K562 (cell line): ENCODE data around the gene GPRC6A. TPM values are rescaled to one million over a fixed set of nuclear protein-coding genes. Genes with fewer than 3 reads are reported as not detected.
A peak's percentile ranks its signal among the peaks of the same experiment; 100 is the strongest.

Experiments used
- ATAC-seq: fragments of 200-7000 bp; cut with Tn5 transposase; 3 replicates; pipeline ENCODE4 v1.9.1; 2020; ENCODE audit warnings: moderate library complexity
- BruUV-seq: library from RNA; stranded (reverse); fragments of 400-500 nt; replicated peaks from 2 replicates; lab custom pipeline; 2021; lab: Mats Ljungman, UMichigan
- CTCF ChIA-PET: fragments of 300-600 bp; formaldehyde crosslinking; extraction: SDS; loops from one replicate; lab custom pipeline; 2021; ENCODE audit warnings: low intra/inter-chr PET ratio; lab: Yijun Ruan, JAX
- POLR2A ChIA-PET: fragments of 300-600, 350-650 bp; sonication (Branson Sonifier 250); formaldehyde crosslinking; extraction: SDS; loops from one replicate; lab custom pipeline; 2021; ENCODE audit warnings: antibody characterized with exemption, inconsistent platforms; lab: Yijun Ruan, JAX
- DNase-seq, 4 experiments: peaks; one replicate each; pipeline versions ENCODE4 v3.0.0 to v3.0.0-alpha.2; 2011 to 2018; ENCODE audit warnings: low spot score in 3 of 4, mixed read lengths in 3 of 4; ENCODE audit errors: extremely low read depth in 1 of 4
- FAIRE-seq: peaks from 2 replicates; lab custom pipeline; 2011; peaks lifted over from hg19 to GRCh38; lab: Jason Lieb, UNC
- H2AFZ ChIP-seq: 2 replicates; pipeline ENCODE4 v1.6.0; 2011; ENCODE audit warnings: low read depth, low read length, control low read depth, inconsistent platforms
- H3K27ac ChIP-seq: fragments of 200-600 bp; 3 replicates; pipeline ENCODE4 v1.8.0; 2011; ENCODE audit warnings: low read depth, mild to moderate bottlenecking, control low read depth, inconsistent platforms, low read length, moderate library complexity, mixed read lengths; ENCODE audit errors: extremely low read depth
- H3K27me3 ChIP-seq, 2 experiments: fragments of 300-600 bp in 1 of 2; 2 replicates in 1 of 2; 3 replicates in 1 of 2; pipeline versions ENCODE4 v1.6.0 to v1.8.0; 2011; ENCODE audit warnings: inconsistent platforms in 2 of 2, low read length in 2 of 2, mild to moderate bottlenecking in 1 of 2, mixed read lengths in 1 of 2, moderate library complexity in 1 of 2; ENCODE audit not compliant: control insufficient read depth in 2 of 2, insufficient read depth in 2 of 2
- H3K36me3 ChIP-seq: fragments of 300-600 bp; 3 replicates; pipeline ENCODE4 v1.8.0; 2011; ENCODE audit warnings: mild to moderate bottlenecking, low read length, inconsistent platforms; ENCODE audit not compliant: control insufficient read depth, insufficient read depth
- H3K4me1 ChIP-seq, 2 experiments: fragments of 200-600 bp in 1 of 2; replicated peaks in 1 of 2; 2 replicates in 1 of 2; 3 replicates in 1 of 2; pipeline versions ENCODE4 v1.5.1 to v1.8.0; 2011; ENCODE audit warnings: inconsistent platforms in 2 of 2, low read length in 2 of 2, mild to moderate bottlenecking in 1 of 2, mixed read lengths in 1 of 2, moderate library complexity in 1 of 2; ENCODE audit not compliant: control insufficient read depth in 2 of 2, insufficient read depth in 2 of 2
- H3K4me2 ChIP-seq: 2 replicates; pipeline ENCODE4 v1.6.1; 2011; ENCODE audit warnings: low read length, control low read depth, inconsistent platforms, mixed read lengths; ENCODE audit not compliant: insufficient read depth
- H3K4me3 ChIP-seq: fragments of 200-600 bp; sonication (generic), shearing (Covaris generic); 2 replicates; pipeline ENCODE4 v1.5.1; 2016; ENCODE audit warnings: control low read depth, inconsistent platforms
- H3K79me2 ChIP-seq: fragments of 200-600 bp; 3 replicates; pipeline ENCODE4 v1.8.0; 2011; ENCODE audit warnings: low read length, inconsistent platforms; ENCODE audit not compliant: control insufficient read depth, insufficient read depth
- H3K9ac ChIP-seq, 2 experiments: 2 replicates each; pipeline versions ENCODE4 v1.6.0 to v1.6.1; 2011; ENCODE audit warnings: low read depth in 2 of 2, low read length in 2 of 2, control low read depth in 1 of 2, inconsistent platforms in 1 of 2, mild to moderate bottlenecking in 1 of 2, mixed read lengths in 1 of 2; ENCODE audit not compliant: insufficient read depth in 1 of 2
- H3K9me1 ChIP-seq: one replicate; pipeline ENCODE4 v1.6.0; 2011; ENCODE audit warnings: inconsistent platforms, mild to moderate bottlenecking, low read length, moderate library complexity; ENCODE audit not compliant: control insufficient read depth, insufficient read depth
- H3K9me3 ChIP-seq: replicated peaks from 2 replicates; pipeline ENCODE4 v1.5.1; 2011; ENCODE audit warnings: low read depth, low read length, inconsistent platforms; ENCODE audit not compliant: control insufficient read depth, insufficient read depth
- H4K20me1 ChIP-seq: replicated peaks from 2 replicates; pipeline ENCODE4 v1.6.1; 2011; ENCODE audit warnings: low read length, inconsistent platforms, mixed read lengths; ENCODE audit not compliant: control insufficient read depth, insufficient read depth
- BCOR ChIP-seq: fragments of 450-650 bp; IDR thresholded peaks from 2 replicates; pipeline ENCODE4 v1.6.1; 2016
- C11orf30 ChIP-seq: fragments of 450-650 bp; IDR thresholded peaks from 2 replicates; pipeline ENCODE4 v1.6.1; 2016; ENCODE audit warnings: low read depth, mild to moderate bottlenecking
- CTCF ChIP-seq, 3 experiments: IDR thresholded peaks in 2 of 3; conservative IDR thresholded peaks in 1 of 3; 2 replicates each; pipeline ENCODE4 v1.5.1; 2011 to 2012; ENCODE audit warnings: low read length in 3 of 3, mild to moderate bottlenecking in 3 of 3, control low read depth in 2 of 3, improper control_type of control experiment in 1 of 3, inconsistent platforms in 1 of 3, low read depth in 1 of 3, mixed read lengths in 1 of 3, moderate library complexity in 1 of 3; ENCODE audit not compliant: insufficient read depth in 2 of 3
- HINFP ChIP-seq: fragments of 450-650 bp; conservative IDR thresholded peaks from 2 replicates; pipeline ENCODE4 v1.6.1; 2016; ENCODE audit warnings: missing genetic modification characterization, low read depth, mild to moderate bottlenecking, control low read depth, missing compliant biosample characterization
- KAT8 ChIP-seq: fragments of 450-650 bp; IDR thresholded peaks from 2 replicates; pipeline ENCODE4 v1.6.1; 2016; ENCODE audit warnings: low read depth, mild to moderate bottlenecking
- MXD1 ChIP-seq: fragments of 250-450 bp; sonication (Bioruptor Pico); IDR thresholded peaks from 2 replicates; pipeline ENCODE4 v1.8.0; 2021; ENCODE audit warnings: borderline replicate concordance, mild to moderate bottlenecking, moderate library complexity; ENCODE audit not compliant: poor library complexity, severe bottlenecking
- RAD21 ChIP-seq, 2 experiments: fragments of 250-450 bp in 1 of 2; fragments of 450-650 bp in 1 of 2; sonication (Bioruptor Pico) in 1 of 2; formaldehyde crosslinking in 1 of 2; IDR thresholded peaks in 1 of 2; conservative IDR thresholded peaks in 1 of 2; 2 replicates each; pipeline versions ENCODE4 v1.4.0 to v1.8.0; 2020 to 2022; ENCODE audit warnings: mild to moderate bottlenecking in 2 of 2, moderate library complexity in 1 of 2
- ZC3H4 ChIP-seq: sonication (generic); formaldehyde crosslinking; IDR thresholded peaks from 2 replicates; pipeline ENCODE4 v1.9.0; 2021; ENCODE audit warnings: missing genetic modification reagents, borderline replicate concordance
- ZNF263 ChIP-seq: sonication (generic); formaldehyde crosslinking; IDR thresholded peaks from 2 replicates; pipeline ENCODE4 v1.8.0; 2022; ENCODE audit warnings: mild to moderate bottlenecking, missing genetic modification reagents, borderline replicate concordance
- ZNF316 ChIP-seq: fragments of 450-650 bp; IDR thresholded peaks from 2 replicates; pipeline ENCODE4 v1.6.1; 2016
- ZNF384 ChIP-seq: IDR thresholded peaks from 2 replicates; pipeline ENCODE4 v1.6.1; 2012; ENCODE audit warnings: low read depth, low read length, improper control_type of control experiment
- WGBS: fragments of 100-300 bp; shearing (Covaris generic); methylation state at CpG from one replicate; pipeline ENCODE4 v1.1.6; 2016; ENCODE audit warnings: low coverage, mixed read lengths; ENCODE audit not compliant: insufficient coverage; ENCODE audit errors: missing lambda C conversion rate; 5-methylcytosine and 5-hydroxymethylcytosine counted together
- in situ Hi-C: fragments of 300-500 bp; cut with MboI; formaldehyde crosslinking; loops from 4 replicates; pipeline ENCODE4 v1.15.0; 2018; ENCODE audit warnings: inconsistent platforms, mixed read lengths
- intact Hi-C: fragments of 100-400 bp; cut with micrococcal nuclease; formaldehyde crosslinking; loops from 2 replicates; pipeline ENCODE4 v1.14.2; 2022
- polyA plus RNA-seq, 8 experiments: library from polyadenylated mRNA; depleted of rRNA in 4 of 8; stranded (reverse) in 5 of 8; unstranded in 3 of 8; fragments of >200 nt; fragmentation: Nextera tagmentation in 2 of 8; fragmentation: Illumina TruSeq in 1 of 8; extraction: Ambion mirVana in 2 of 8; extraction: Trizol in 1 of 8; gene quantifications; 2 replicates each; pipeline versions ENCODE4 v1.2.1 to v1.2.3, GENCODE V29; 2011 to 2014; ENCODE audit warnings: inconsistent platforms in 1 of 8, missing spikeins in 1 of 8
- total RNA-seq, 7 experiments: library from RNA; depleted of rRNA in 6 of 7; stranded (reverse); fragments of >200 nt in 6 of 7; fragmentation: Illumina TruSeq in 2 of 7; extraction: Trizol in 2 of 7; gene quantifications; 2 replicates each; pipeline versions ENCODE4 v1.2.1 to v1.2.3, GENCODE V29; 2011 to 2021; ENCODE audit warnings: low replicate concordance in 1 of 7

Gene GPRC6A
- total and polyA plus RNA-seq, 9 of the 15 experiments (the other 6 are each of a cell fraction or from before 2014, with no cell fraction given): 0.03 TPM; not detected in 7

DNA sequence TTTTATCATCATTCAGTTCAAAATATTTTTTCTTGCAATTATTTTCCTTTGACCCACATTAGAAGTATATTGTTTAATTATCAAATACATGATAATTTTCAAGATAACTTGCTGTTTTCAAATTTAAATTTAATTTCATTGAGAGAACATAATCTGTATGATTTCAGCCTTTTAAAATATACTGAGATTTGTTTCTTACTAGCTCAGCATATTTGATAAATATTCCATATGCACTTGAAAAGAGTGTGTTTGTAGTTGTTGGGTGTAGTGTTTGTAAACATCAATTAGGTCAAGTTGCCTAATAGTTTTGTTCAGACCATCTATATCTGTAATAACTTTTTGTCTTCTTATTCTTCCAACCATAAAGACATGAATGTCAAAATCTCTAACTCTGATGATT lies 29.2 kb upstream of the GPRC6A start:
- TF ChIP-seq MXD1 (CRISPR knock-in tag) (no peak), ZNF316 (peak; percentile 61), C11orf30 (peak; percentile 28; the same call in 1 of the 2 replicates)
- no peaks in the 10 kb centered on the region for H3K9me1 ChIP-seq
- no peaks in the 10 kb centered on the region for H3K36me3 ChIP-seq
- in situ Hi-C loops (no loop called here), intact Hi-C loops (no loop called here)
- no peaks in the 10 kb centered on the region for H3K9me3 ChIP-seq
- CTCF ChIA-PET: no interaction called here
- no peak overlapping the region for H3K9ac ChIP-seq
- DNase-seq (no peak), FAIRE-seq (no peak), ATAC-seq (no peak)
- no peak overlapping the region for H3K27ac ChIP-seq
- BruUV-seq: no TSS peak
- no peaks in the 10 kb centered on the region for H3K27me3 ChIP-seq
- H3K4me1 ChIP-seq: no peaks in the 10 kb centered on the region
- H3K4me3 ChIP-seq: no peak overlapping the region
- POLR2A ChIA-PET: no interaction called here
- H2AFZ ChIP-seq: no peak overlapping the region
- H3K4me2 ChIP-seq: no peak overlapping the region
- no peaks in the 10 kb centered on the region for H3K79me2 ChIP-seq
- H4K20me1 ChIP-seq: no peaks in the 10 kb centered on the region

- DNase-seq (peak in 2 of 4 experiments; percentile 17 to 38), FAIRE-seq (peak; percentile 37), ATAC-seq (peak; percentile 90)
- no peak overlapping the region for H2AFZ ChIP-seq
- H3K27ac ChIP-seq: no peak overlapping the region
- H4K20me1 ChIP-seq: no peaks in the 10 kb centered on the region
- ChIA-PET POLR2A (no interaction called here), CTCF (interaction anchor here (0.6 to 1.4 kb wide), 4 partner anchors 15 to 579 kb away, joined by 3 to 6 read pairs (median 4); no protein-coding TSS in a partner anchor)
- H3K27me3 ChIP-seq: no peaks in the 10 kb centered on the region
- WGBS: 0% methylated on average over 1 of the region's 1 CpG
- no peaks in the 10 kb centered on the region for H3K79me2 ChIP-seq
- H3K9me1 ChIP-seq: no peaks in the 10 kb centered on the region
- BruUV-seq: no TSS peak
- H3K9ac ChIP-seq: no peak overlapping the region
- no peak overlapping the region for H3K4me2 ChIP-seq
- intact Hi-C loops: loop anchor here (1.0 to 5.0 kb wide), 5 partner anchors 68 to 630 kb away; partner anchors contain the start of gene RSPH4A
- no peaks in the 10 kb centered on the region for H3K36me3 ChIP-seq
- no peak overlapping the region for H3K4me3 ChIP-seq
- in situ Hi-C loops: no loop called here
- no peaks in the 10 kb centered on the region for H3K4me1 ChIP-seq
- no peaks in the 10 kb centered on the region for H3K9me3 ChIP-seq
- 0 out of 2 replicates have a peak, but pooled peaks have one; percentile 20 for TF ChIP-seq ZNF384
- TF ChIP-seq ZNF263 (CRISPR knock-in tag): no peak
- TF ChIP-seq CTCF (IDR thresholded peaks at IDR 0.05 in 2 of 3, conservative IDR thresholded peaks at IDR 0.05 in 1 of 3; ENCODE audit: insufficient read depth in 2 of 3, low read depth in 1 of 3, low read length in 3 of 3): peak; percentile 28 to 67 (median 33); a peak in 3 of 6 replicates
- TF ChIP-seq RAD21 (CRISPR knock-in tag; conservative IDR thresholded peaks at IDR 0.05 in 1 of 2, IDR thresholded peaks at IDR 0.05 in 1 of 2): peak; percentile 59 to 62
- TF ChIP-seq ZC3H4 (CRISPR knock-in tag): no peak
- TF ChIP-seq KAT8: no peak
- TF ChIP-seq HINFP (tag): no peak
- TF ChIP-seq BCOR: no peak
These were observed 18.3 kb upstream of the GPRC6A start for GRCh38 chr6:116847227-116847626.
